Fibroblast of lung (primary cell): ENCODE results near the gene CMIP. TPM values are rescaled to one million over a fixed set of nuclear protein-coding genes. Genes with fewer than 3 reads are reported as not detected.

Experiments used
- DNase-seq, 2 donors: peaks; one replicate each; pipeline versions ENCODE4 v3.0.0 to v3.0.0-alpha.2; 2010; ENCODE audit warnings: low read depth in 2 of 2
- H2AFZ ChIP-seq: 2 replicates; pipeline ENCODE4 v1.5.1; 2012; ENCODE audit warnings: low read length, control low read depth, inconsistent platforms
- H3K27ac ChIP-seq: 2 replicates; pipeline ENCODE4 v1.5.1; 2011; ENCODE audit warnings: low read length, control low read depth; ENCODE audit not compliant: insufficient read depth
- H3K27me3 ChIP-seq: 2 replicates; pipeline ENCODE4 v1.5.1; 2011; ENCODE audit warnings: mild to moderate bottlenecking, low read length; ENCODE audit not compliant: control insufficient read depth, insufficient read depth
- H3K36me3 ChIP-seq: 2 replicates; pipeline ENCODE4 v1.5.1; 2011; ENCODE audit warnings: low read length; ENCODE audit not compliant: control insufficient read depth, insufficient read depth
- H3K4me1 ChIP-seq: 2 replicates; pipeline ENCODE4 v1.5.1; 2011; ENCODE audit warnings: low read length; ENCODE audit not compliant: control insufficient read depth, insufficient read depth; ENCODE audit errors: extremely low read depth
- H3K4me2 ChIP-seq: 2 replicates; pipeline ENCODE4 v1.5.1; 2011; ENCODE audit warnings: low read length, control low read depth; ENCODE audit not compliant: insufficient read depth; ENCODE audit errors: extremely low read depth
- H3K4me3 ChIP-seq, 4 experiments: fragments of 200-600 bp in 1 of 4; sonication (generic) in 1 of 4; replicated peaks in 1 of 4; 2 replicates each; pipeline ENCODE4 v1.5.1; 2011 to 2016; ENCODE audit warnings: low read length in 4 of 4, low read depth in 3 of 4, mild to moderate bottlenecking in 3 of 4, control low read depth in 2 of 4, inconsistent platforms in 1 of 4, mixed read lengths in 1 of 4; ENCODE audit not compliant: insufficient read depth in 1 of 4; ENCODE audit errors: control extremely low read depth in 1 of 4
- H3K79me2 ChIP-seq: 2 replicates; pipeline ENCODE4 v1.5.1; 2012; ENCODE audit warnings: mild to moderate bottlenecking, low read length, inconsistent platforms; ENCODE audit not compliant: control insufficient read depth, insufficient read depth
- H3K9ac ChIP-seq: 2 replicates; pipeline ENCODE4 v1.5.1; 2011; ENCODE audit warnings: mild to moderate bottlenecking, low read length, control low read depth; ENCODE audit not compliant: insufficient read depth
- H3K9me3 ChIP-seq: 2 replicates; pipeline ENCODE4 v1.5.1; 2012; ENCODE audit warnings: low read depth, low read length; ENCODE audit not compliant: control insufficient read depth, insufficient read depth
- H4K20me1 ChIP-seq: 2 replicates; pipeline ENCODE4 v1.5.1; 2011; ENCODE audit warnings: low read length; ENCODE audit not compliant: control insufficient read depth, insufficient read depth; ENCODE audit errors: extremely low read depth
- CTCF ChIP-seq, 2 donors: IDR thresholded peaks in 1 of 2; conservative IDR thresholded peaks in 1 of 2; 1 replicate in 1 of 2; 2 replicates in 1 of 2; pipeline ENCODE4 v1.5.1; 2011 to 2012; ENCODE audit warnings: low read length in 2 of 2, control low read depth in 1 of 2, inconsistent platforms in 1 of 2, low read depth in 1 of 2, mild to moderate bottlenecking in 1 of 2
- EZH2 ChIP-seq: IDR thresholded peaks from 2 replicates; pipeline ENCODE4 v1.5.1; 2012; ENCODE audit warnings: low read length, control low read depth, mild to moderate bottlenecking; ENCODE audit errors: missing control alignments
- polyA plus RNA-seq, 2 donors: library from polyadenylated mRNA; depleted of rRNA in 1 of 2; stranded (reverse) in 1 of 2; unstranded in 1 of 2; fragments of >200 nt; gene quantifications; 2 replicates each; pipeline ENCODE4 v1.2.1, GENCODE V29; 2011 to 2012; ENCODE audit warnings: missing spikeins in 1 of 2
- total RNA-seq: library from RNA; depleted of rRNA; stranded (reverse); fragments of >200 nt; gene quantifications from 2 replicates; pipeline ENCODE4 v1.2.1, GENCODE V29; 2014

CMIP gene
- total and polyA plus RNA-seq, 2 donors (not counting 1 experiment from before 2014, with no cell fraction given): 1.9 to 5.1 TPM

GRCh38 chr16:81719993-81720392 is 275.4 kb downstream of the CMIP start:
- no peaks in the 10 kb centered on the region for H4K20me1 ChIP-seq
- no peak overlapping the region for H3K27ac ChIP-seq
- H3K9ac ChIP-seq: no peak overlapping the region
- TF ChIP-seq EZH2 (no peak), CTCF (conservative IDR thresholded peaks at IDR 0.05 in 1 of 2, IDR thresholded peaks at IDR 0.05 in 1 of 2; ENCODE audit: low read depth in 1 of 2, low read length in 2 of 2) (no peak)
- H3K27me3 ChIP-seq: peaks cover 11% of the 10 kb centered on the region
- no peak overlapping the region for H3K4me3 ChIP-seq
- no peaks in the 10 kb centered on the region for H3K9me3 ChIP-seq
- H3K4me1 ChIP-seq: no peaks in the 10 kb centered on the region
- no peaks in the 10 kb centered on the region for H3K79me2 ChIP-seq
- H2AFZ ChIP-seq: no peak overlapping the region
- H3K36me3 ChIP-seq: no peaks in the 10 kb centered on the region
- no peak overlapping the region for H3K4me2 ChIP-seq
- no peak for DNase-seq

GRCh38 chr16:81720973-81721906 is 276.6 kb downstream of the CMIP start:
- Histone ChIP-seq H3K27ac (no peak overlapping the region), H2AFZ (no peak overlapping the region), H3K27me3 (peaks cover 10% of the 10 kb centered on the region), H3K9me3 (no peaks in the 10 kb centered on the region), H3K4me1 (no peaks in the 10 kb centered on the region), H3K79me2 (no peaks in the 10 kb centered on the region), H3K4me2 (no peak overlapping the region), H3K4me3 (no peak overlapping the region), H4K20me1 (no peaks in the 10 kb centered on the region), H3K36me3 (no peaks in the 10 kb centered on the region), H3K9ac (no peak overlapping the region)
- peak in 1 of 2 donors; percentile 82 for DNase-seq
- no peak for TF ChIP-seq CTCF (conservative IDR thresholded peaks at IDR 0.05 in 1 of 2, IDR thresholded peaks at IDR 0.05 in 1 of 2; ENCODE audit: low read depth in 1 of 2, low read length in 2 of 2)
- no peak for TF ChIP-seq EZH2

- no peaks in the 10 kb centered on the region for H4K20me1 ChIP-seq
- no peaks in the 10 kb centered on the region for H3K4me1 ChIP-seq
- no peak overlapping the region for H3K9ac ChIP-seq
- peak; percentile 75 to 88 for DNase-seq
- H3K27ac ChIP-seq: no peak overlapping the region
- no peak overlapping the region for H3K4me2 ChIP-seq
- TF ChIP-seq CTCF (conservative IDR thresholded peaks at IDR 0.05 in 1 of 2, IDR thresholded peaks at IDR 0.05 in 1 of 2; ENCODE audit: low read depth in 1 of 2, low read length in 2 of 2) (peak; percentile 57 to 65), EZH2 (no peak)
- H3K4me3 ChIP-seq: no peak overlapping the region
- H3K79me2 ChIP-seq: no peaks in the 10 kb centered on the region
- H3K27me3 ChIP-seq: peaks cover 19% of the 10 kb centered on the region
- no peaks in the 10 kb centered on the region for H3K36me3 ChIP-seq
- no peak overlapping the region for H2AFZ ChIP-seq
- H3K9me3 ChIP-seq: no peaks in the 10 kb centered on the region
Observed at GRCh38 chr16:81723098-81723723, 278.6 kb downstream of the CMIP start.
